CD4-positive, alpha-beta T cell (primary cell): ENCODE measurements around the gene KIF3A. TPM values are rescaled to one million over a fixed set of nuclear protein-coding genes. Genes with fewer than 3 reads are reported as not detected.

Experiments used
- ATAC-seq: fragments of 200-7000 bp; cut with Tn5 transposase; one replicate; pipeline ENCODE4 v1.10.0; 2022; ENCODE audit warnings: mild to moderate bottlenecking; ENCODE audit not compliant: poor library complexity
- CTCF ChIA-PET: fragments of 350-600 bp; sonication (Branson Sonifier 250); formaldehyde crosslinking; loops from one replicate; lab custom pipeline; 2021; ENCODE audit warnings: antibody characterized with exemption, inconsistent platforms; lab: Charles Lee
- POLR2A ChIA-PET: fragments of 350-600 bp; sonication (Branson Sonifier 250); formaldehyde crosslinking; loops from one replicate; lab custom pipeline; 2021; ENCODE audit warnings: antibody characterized with exemption, inconsistent platforms; lab: Charles Lee
- DNase-seq, 14 experiments: peaks; one replicate each; pipeline ENCODE4 v3.0.0-alpha.2; 2013 to 2020; ENCODE audit warnings: mixed read lengths in 2 of 14
- H3K27ac ChIP-seq, 2 donors: one replicate each; pipeline versions ENCODE4 v1.5.1 to v1.7.0; 2013; ENCODE audit warnings: low read length in 2 of 2, low read depth in 1 of 2, mild to moderate bottlenecking in 1 of 2
- H3K27me3 ChIP-seq, 2 experiments: 1 replicate in 1 of 2; 2 replicates in 1 of 2; pipeline versions ENCODE4 v1.6.1 to v1.7.0; 2013; ENCODE audit warnings: low read length in 2 of 2, control low read depth in 1 of 2, mild to moderate bottlenecking in 1 of 2, moderate library complexity in 1 of 2; ENCODE audit not compliant: insufficient read depth in 2 of 2, control insufficient read depth in 1 of 2
- H3K36me3 ChIP-seq: one replicate; pipeline ENCODE4 v1.6.1; 2013; ENCODE audit warnings: low read length, control low read depth; ENCODE audit not compliant: insufficient read depth
- H3K4me1 ChIP-seq: one replicate; pipeline ENCODE4 v1.6.1; 2013; ENCODE audit warnings: low read length, control low read depth; ENCODE audit not compliant: insufficient read depth
- H3K4me3 ChIP-seq: one replicate; pipeline ENCODE4 v1.5.1; 2013; ENCODE audit warnings: mild to moderate bottlenecking, low read length, moderate library complexity
- H3K9me3 ChIP-seq, 2 experiments: 1 replicate in 1 of 2; 2 replicates in 1 of 2; pipeline versions ENCODE4 v1.6.1 to v1.7.0; 2013; ENCODE audit warnings: low read length in 2 of 2, mild to moderate bottlenecking in 2 of 2, control low read depth in 1 of 2, moderate library complexity in 1 of 2; ENCODE audit not compliant: control insufficient read depth in 1 of 2, insufficient read depth in 1 of 2
- H3K27ac Mint-ChIP-seq: one replicate; pipeline ENCODE4 v1.8.0; 2020; ENCODE audit warnings: mixed read lengths
- H3K27me3 Mint-ChIP-seq: one replicate; pipeline ENCODE4 v1.8.0; 2021; ENCODE audit warnings: mixed read lengths
- H3K36me3 Mint-ChIP-seq: one replicate; pipeline ENCODE4 v1.8.0; 2021; ENCODE audit warnings: low read depth, mixed read lengths
- H3K4me1 Mint-ChIP-seq: one replicate; pipeline ENCODE4 v1.8.0; 2021; ENCODE audit warnings: low read depth, mixed read lengths
- H3K4me3 Mint-ChIP-seq: one replicate; pipeline ENCODE4 v1.8.0; 2020; ENCODE audit warnings: mild to moderate bottlenecking, mixed read lengths
- H3K9me3 Mint-ChIP-seq: one replicate; pipeline ENCODE4 v1.8.0; 2020; ENCODE audit warnings: mixed read lengths
- intact Hi-C, 2 experiments: fragments of 100-400 bp; cut with DNase I in 1 of 2; cut with micrococcal nuclease in 1 of 2; formaldehyde crosslinking; loops; one replicate each; pipeline versions ENCODE4 v1.15.1 to v1.9.0; 2023 to 2025; cut with DNase I, micrococcal nuclease
- total RNA-seq, 174 experiments: library from RNA in 2 of 174; stranded (reverse) in 2 of 174; gene quantifications; one replicate each; pipeline ENCODE4 v1.2.3 and lab custom pipeline; 2021 to 2026
- TF ChIP-seq, protein P1 (sequence below): fragments of 200-600 bp; IDR thresholded peaks from one replicate; pipeline ENCODE4 v1.8.0; 2022; ENCODE audit warnings: antibody characterized with exemption, mild to moderate bottlenecking

KIF3A gene
- total RNA-seq, 2 experiments from 2014 or later, result 10.2 to 12.4 TPM

DNA sequence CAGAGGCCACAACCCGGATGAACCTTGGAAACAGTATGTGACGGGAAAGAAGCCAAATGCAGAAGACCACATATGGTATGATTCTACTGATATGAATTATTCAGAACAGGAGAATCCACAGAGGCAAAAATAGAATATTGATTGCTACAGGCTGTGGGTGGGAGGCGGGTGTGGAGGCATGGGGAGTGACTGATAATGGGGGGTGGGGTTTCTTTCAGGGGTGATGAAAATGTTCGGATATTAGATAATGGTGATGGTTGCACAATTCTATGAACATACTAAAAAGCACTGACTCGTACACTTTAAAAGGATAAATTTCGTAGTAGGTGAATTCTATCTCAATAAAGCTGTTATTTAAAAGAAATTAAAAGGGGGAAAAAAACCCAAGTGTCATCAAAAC lies 52.9 kb downstream of the KIF3A start:
- intact Hi-C loops, result no loop called here
- H3K4me1 Mint-ChIP-seq, result peaks cover 19% of the 10 kb centered on the region
- no peaks in the 10 kb centered on the region for H3K9me3 Mint-ChIP-seq
- H3K9me3 ChIP-seq, result no peaks in the 10 kb centered on the region
- no peak overlapping the region for H3K27ac Mint-ChIP-seq
- ATAC-seq, result no peak
- TF ChIP-seq, protein P1, sequence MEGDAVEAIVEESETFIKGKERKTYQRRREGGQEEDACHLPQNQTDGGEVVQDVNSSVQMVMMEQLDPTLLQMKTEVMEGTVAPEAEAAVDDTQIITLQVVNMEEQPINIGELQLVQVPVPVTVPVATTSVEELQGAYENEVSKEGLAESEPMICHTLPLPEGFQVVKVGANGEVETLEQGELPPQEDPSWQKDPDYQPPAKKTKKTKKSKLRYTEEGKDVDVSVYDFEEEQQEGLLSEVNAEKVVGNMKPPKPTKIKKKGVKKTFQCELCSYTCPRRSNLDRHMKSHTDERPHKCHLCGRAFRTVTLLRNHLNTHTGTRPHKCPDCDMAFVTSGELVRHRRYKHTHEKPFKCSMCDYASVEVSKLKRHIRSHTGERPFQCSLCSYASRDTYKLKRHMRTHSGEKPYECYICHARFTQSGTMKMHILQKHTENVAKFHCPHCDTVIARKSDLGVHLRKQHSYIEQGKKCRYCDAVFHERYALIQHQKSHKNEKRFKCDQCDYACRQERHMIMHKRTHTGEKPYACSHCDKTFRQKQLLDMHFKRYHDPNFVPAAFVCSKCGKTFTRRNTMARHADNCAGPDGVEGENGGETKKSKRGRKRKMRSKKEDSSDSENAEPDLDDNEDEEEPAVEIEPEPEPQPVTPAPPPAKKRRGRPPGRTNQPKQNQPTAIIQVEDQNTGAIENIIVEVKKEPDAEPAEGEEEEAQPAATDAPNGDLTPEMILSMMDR, result no peak
- no peaks in the 10 kb centered on the region for H3K36me3 ChIP-seq
- no peaks in the 10 kb centered on the region for H3K27me3 Mint-ChIP-seq
- peaks cover 13% of the 10 kb centered on the region for H3K4me1 ChIP-seq
- ChIA-PET CTCF (no interaction called here), POLR2A (no interaction called here)
- no peak for DNase-seq
- H3K27me3 ChIP-seq, result no peaks in the 10 kb centered on the region
- no peaks in the 10 kb centered on the region for H3K36me3 Mint-ChIP-seq
- no peak overlapping the region for H3K27ac ChIP-seq
- H3K4me3 ChIP-seq, result no peak overlapping the region
- no peak overlapping the region for H3K4me3 Mint-ChIP-seq

DNA sequence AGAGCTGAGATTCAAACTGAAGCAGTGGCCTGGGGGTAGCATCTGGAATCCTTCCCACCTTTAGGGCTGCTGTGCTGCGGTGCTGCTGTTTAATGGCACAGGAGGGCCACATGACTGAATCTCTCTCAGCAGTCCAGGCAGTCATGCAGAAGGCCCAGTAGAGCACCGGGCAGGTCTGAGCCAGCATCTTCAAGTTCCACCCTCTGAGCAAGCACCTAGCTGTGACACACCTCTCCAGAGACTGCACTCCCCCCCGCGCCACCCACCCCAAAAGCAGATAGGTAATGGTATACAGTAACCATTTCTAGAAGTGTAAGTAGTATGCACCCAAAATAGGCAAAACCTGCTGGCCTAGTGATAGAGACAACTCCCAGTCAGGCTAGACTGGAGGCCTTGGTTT lies 55.4 kb downstream of the KIF3A start:
- H3K27ac ChIP-seq, result no peak overlapping the region
- H3K36me3 ChIP-seq, result no peaks in the 10 kb centered on the region
- no peaks in the 10 kb centered on the region for H3K27me3 ChIP-seq
- H3K4me1 ChIP-seq, result no peaks in the 10 kb centered on the region
- no peaks in the 10 kb centered on the region for H3K4me1 Mint-ChIP-seq
- no peak overlapping the region for H3K4me3 ChIP-seq
- ATAC-seq (no peak), DNase-seq (no peak)
- no peaks in the 10 kb centered on the region for H3K9me3 Mint-ChIP-seq
- ChIA-PET POLR2A (no interaction called here), CTCF (interaction anchor here (0.5 kb wide), 1 partner anchor 72 kb away, joined by 4 read pairs; no protein-coding TSS in a partner anchor)
- no peak overlapping the region for H3K4me3 Mint-ChIP-seq
- TF ChIP-seq, protein P1, result no peak
- intact Hi-C loops, result no loop called here
- no peak overlapping the region for H3K27ac Mint-ChIP-seq
- no peaks in the 10 kb centered on the region for H3K9me3 ChIP-seq
- H3K36me3 Mint-ChIP-seq, result no peaks in the 10 kb centered on the region
- H3K27me3 Mint-ChIP-seq, result no peaks in the 10 kb centered on the region

GRCh38 chr5:132681476-132681831 lies 55.9 kb downstream of the KIF3A start:
- no peaks in the 10 kb centered on the region for H3K4me1 Mint-ChIP-seq
- ATAC-seq, result no peak
- TF ChIP-seq, protein P1, result no peak
- H3K36me3 Mint-ChIP-seq, result no peaks in the 10 kb centered on the region
- Histone ChIP-seq H3K9me3 (no peaks in the 10 kb centered on the region), H3K4me3 (no peak overlapping the region), H3K27me3 (no peaks in the 10 kb centered on the region), H3K4me1 (no peaks in the 10 kb centered on the region), H3K36me3 (no peaks in the 10 kb centered on the region), H3K27ac (no peak overlapping the region)
- DNase-seq, result no peak
- no peaks in the 10 kb centered on the region for H3K9me3 Mint-ChIP-seq
- ChIA-PET POLR2A (no interaction called here), CTCF (no interaction called here)
- no peaks in the 10 kb centered on the region for H3K27me3 Mint-ChIP-seq
- no peak overlapping the region for H3K4me3 Mint-ChIP-seq
- H3K27ac Mint-ChIP-seq, result no peak overlapping the region
- intact Hi-C loops, result no loop called here
